ENCODE measurements around the gene GLMP.

GLMP gene

GRCh38 chr1:156253634-156254033 is 41.8 kb downstream of the GLMP start:
- in situ Hi-C loops (cut with MboI; ENCODE audit: low sequenced_read_pairs) = no loop called here

- in situ Hi-C loops (cut with MboI; ENCODE audit: low sequenced_read_pairs) = no loop called here
These were observed 44.0 kb downstream of the GLMP start for GRCh38 chr1:156251527-156251926.

- in situ Hi-C loops (cut with MboI; ENCODE audit: low sequenced_read_pairs) = no loop called here
These were observed 45.9 kb downstream of the GLMP start for GRCh38 chr1:156249593-156249992.

GRCh38 chr1:156248323-156248683 is 47.2 kb downstream of the GLMP start:
- in situ Hi-C loops (cut with MboI; ENCODE audit: low sequenced_read_pairs) = no loop called here

- in situ Hi-C loops (cut with MboI; ENCODE audit: low sequenced_read_pairs) = no loop called here
These were observed 47.8 kb downstream of the GLMP start, which contains the start of gene PAQR6 for GRCh38 chr1:156247460-156248322. Gene PAQR6 (minus strand): TSS chr1:156248056. CDS start chr1:156246731, 1,325 bp downstream.

GRCh38 chr1:156246781-156247459 is 48.6 kb downstream of the GLMP start:
- in situ Hi-C loops (cut with MboI; ENCODE audit: low sequenced_read_pairs) = no loop called here

- in situ Hi-C loops (cut with MboI; ENCODE audit: low sequenced_read_pairs) = no loop called here
These were observed 49.2 kb downstream of the GLMP start for GRCh38 chr1:156246241-156246780.

GRCh38 chr1:156245451-156246232 is 49.8 kb downstream of the GLMP start:
- in situ Hi-C loops (cut with MboI; ENCODE audit: low sequenced_read_pairs) = no loop called here

GRCh38 chr1:156244712-156245111 is 50.8 kb downstream of the GLMP start:
- in situ Hi-C loops (cut with MboI; ENCODE audit: low sequenced_read_pairs) = no loop called here

GRCh38 chr1:156244126-156244525 is 51.4 kb downstream of the GLMP start:
- in situ Hi-C loops (cut with MboI; ENCODE audit: low sequenced_read_pairs) = no loop called here

GRCh38 chr1:156242738-156243137 is 52.7 kb downstream of the GLMP start:
- in situ Hi-C loops (cut with MboI; ENCODE audit: low sequenced_read_pairs) = no loop called here
